IMR-90 (cell line): Measurements from ENCODE around the gene COX19. TPM values are rescaled to one million over a fixed set of nuclear protein-coding genes. Genes with fewer than 3 reads are reported as not detected.

Experiments used
- ATAC-seq: fragments of 200-7000 bp; cut with Tn5 transposase; 2 replicates; pipeline ENCODE4 v1.9.1; 2020; ENCODE audit warnings: low read depth, mild to moderate bottlenecking, moderate library complexity
- BruUV-seq: library from RNA; stranded (reverse); fragments of 400-500 nt; replicated peaks from 2 replicates; lab custom pipeline; 2021; lab: Mats Ljungman, UMichigan
- CTCF ChIA-PET: fragments of 300-600 bp; formaldehyde crosslinking; extraction: SDS; loops from one replicate; lab custom pipeline; 2021; ENCODE audit warnings: antibody characterized with exemption; lab: Yijun Ruan, JAX
- POLR2A ChIA-PET: fragments of 300-600 bp; sonication (Branson Sonifier 250); formaldehyde crosslinking; loops from one replicate; lab custom pipeline; 2022; ENCODE audit warnings: antibody characterized with exemption; ENCODE audit not compliant: unreplicated experiment; lab: Charles Lee
- DNase-seq: peaks from one replicate; pipeline ENCODE4 v3.0.0; 2013
- H2AFZ ChIP-seq: replicated peaks from 2 replicates; pipeline ENCODE3; 2013; ENCODE audit warnings: low read length, mild to moderate bottlenecking; ENCODE audit not compliant: poor library complexity
- H2AK5ac ChIP-seq: 2 replicates; pipeline ENCODE4 v1.6.1; 2013; ENCODE audit warnings: low read depth, low read length, inconsistent platforms
- H2AK9ac ChIP-seq: replicated peaks from 2 replicates; pipeline ENCODE3; 2013; ENCODE audit warnings: mild to moderate bottlenecking, low read depth, low read length, moderate library complexity; ENCODE audit not compliant: poor library complexity
- H2BK120ac ChIP-seq: 2 replicates; pipeline ENCODE4 v1.6.1; 2013; ENCODE audit warnings: low read depth, low read length, inconsistent platforms
- H2BK15ac ChIP-seq: 3 replicates; pipeline ENCODE4 v1.6.1; 2013; ENCODE audit warnings: low read depth, low read length, inconsistent platforms
- H2BK20ac ChIP-seq: 2 replicates; pipeline ENCODE4 v1.6.1; 2013; ENCODE audit warnings: low read depth, mild to moderate bottlenecking, inconsistent platforms, low read length, moderate library complexity
- H2BK5ac ChIP-seq: 2 replicates; pipeline ENCODE4 v1.6.1; 2013; ENCODE audit warnings: mild to moderate bottlenecking, low read depth, low read length, inconsistent platforms; ENCODE audit not compliant: poor library complexity, severe bottlenecking
- H3K14ac ChIP-seq: replicated peaks from 2 replicates; pipeline ENCODE4 v1.6.1; 2013; ENCODE audit warnings: low read depth, low read length, inconsistent platforms
- H3K18ac ChIP-seq: 2 replicates; pipeline ENCODE4 v1.6.1; 2013; ENCODE audit warnings: low read depth, low read length, control low read depth
- H3K23ac ChIP-seq: 2 replicates; pipeline ENCODE4 v1.6.1; 2013; ENCODE audit warnings: low read depth, low read length, inconsistent platforms
- H3K27ac ChIP-seq: 2 replicates; pipeline ENCODE4 v1.5.1; 2013; ENCODE audit warnings: mild to moderate bottlenecking, control low read depth, low read length; ENCODE audit not compliant: insufficient read depth
- H3K27me3 ChIP-seq: 2 replicates; pipeline ENCODE4 v1.6.1; 2013; ENCODE audit warnings: low read length; ENCODE audit not compliant: control insufficient read depth, insufficient read depth
- H3K36me3 ChIP-seq: 2 replicates; pipeline ENCODE4 v1.6.1; 2013; ENCODE audit warnings: low read length, mixed read lengths; ENCODE audit not compliant: control insufficient read depth, insufficient read depth
- H3K4ac ChIP-seq: 2 replicates; pipeline ENCODE4 v1.6.1; 2013; ENCODE audit warnings: low read depth, low read length, inconsistent platforms
- H3K4me1 ChIP-seq: 2 replicates; pipeline ENCODE4 v1.6.1; 2013; ENCODE audit warnings: low read length, mixed read lengths; ENCODE audit not compliant: control insufficient read depth, insufficient read depth
- H3K4me2 ChIP-seq: 2 replicates; pipeline ENCODE4 v1.6.1; 2013; ENCODE audit warnings: low read depth, mild to moderate bottlenecking, control low read depth, low read length, moderate library complexity
- H3K4me3 ChIP-seq: 2 replicates; pipeline ENCODE4 v1.5.1; 2013; ENCODE audit warnings: low read depth, mild to moderate bottlenecking, control low read depth, low read length, moderate library complexity; ENCODE audit not compliant: insufficient read depth
- H3K56ac ChIP-seq: 2 replicates; pipeline ENCODE4 v1.6.1; 2013; ENCODE audit warnings: low read length, inconsistent platforms; ENCODE audit not compliant: insufficient read depth; ENCODE audit errors: extremely low read depth
- H3K79me1 ChIP-seq, 2 experiments: 2 replicates each; pipeline ENCODE4 v1.6.1; 2013; ENCODE audit warnings: low read length in 2 of 2, inconsistent platforms in 1 of 2, low read depth in 1 of 2
- H3K9ac ChIP-seq: 2 replicates; pipeline ENCODE4 v1.6.1; 2013; ENCODE audit warnings: low read depth, low read length, control low read depth
- H3K9me1 ChIP-seq: 2 replicates; pipeline ENCODE4 v1.6.1; 2013; ENCODE audit warnings: low read length, inconsistent platforms; ENCODE audit not compliant: insufficient read depth
- H3K9me3 ChIP-seq: 2 replicates; pipeline ENCODE4 v1.6.1; 2013; ENCODE audit warnings: low read length; ENCODE audit not compliant: control insufficient read depth, insufficient read depth
- H4K20me1 ChIP-seq: 2 replicates; pipeline ENCODE4 v1.6.1; 2013; ENCODE audit warnings: low read length, inconsistent platforms; ENCODE audit not compliant: insufficient read depth
- H4K5ac ChIP-seq: 2 replicates; pipeline ENCODE4 v1.6.1; 2013; ENCODE audit warnings: mild to moderate bottlenecking, low read depth, low read length, control low read depth
- H4K8ac ChIP-seq, 2 experiments: 2 replicates each; pipeline ENCODE4 v1.6.1; 2013; ENCODE audit warnings: low read depth in 2 of 2, low read length in 2 of 2, control low read depth in 1 of 2, inconsistent platforms in 1 of 2
- H4K91ac ChIP-seq: 2 replicates; pipeline ENCODE4 v1.6.1; 2013; ENCODE audit warnings: low read depth, low read length, inconsistent platforms; ENCODE audit not compliant: insufficient read depth
- CEBPB ChIP-seq: IDR thresholded peaks from 2 replicates; pipeline ENCODE4 v1.6.1; 2012; ENCODE audit warnings: low read depth, low read length, improper control_type of control experiment
- CHD1 ChIP-seq: IDR thresholded peaks from 2 replicates; pipeline ENCODE4 v1.6.1; 2012; ENCODE audit warnings: low read depth, low read length, improper control_type of control experiment
- CTCF ChIP-seq: conservative IDR thresholded peaks from 2 replicates; pipeline ENCODE4 v1.5.1; 2012; ENCODE audit warnings: mild to moderate bottlenecking, low read depth, low read length, improper control_type of control experiment
- ELK1 ChIP-seq: fragments of 150-350 bp; IDR thresholded peaks from 2 replicates; pipeline ENCODE4 v1.6.1; 2016; ENCODE audit warnings: low read depth, mild to moderate bottlenecking, low read length, moderate library complexity, borderline replicate concordance
- FOS ChIP-seq: fragments of 150-350 bp; IDR thresholded peaks from 2 replicates; pipeline ENCODE4 v1.6.1; 2016; ENCODE audit warnings: low read depth, low read length
- MAFK ChIP-seq: IDR thresholded peaks from 2 replicates; pipeline ENCODE4 v1.6.1; 2012; ENCODE audit warnings: low read depth, low read length, improper control_type of control experiment
- POLR2A ChIP-seq: IDR thresholded peaks from 2 replicates; pipeline ENCODE4 v1.6.1; 2012; ENCODE audit warnings: mild to moderate bottlenecking, low read depth, low read length
- RAD21 ChIP-seq: IDR thresholded peaks from 2 replicates; pipeline ENCODE4 v1.6.1; 2012; ENCODE audit warnings: low read length, improper control_type of control experiment
- SMC3 ChIP-seq: fragments of 150-350 bp; IDR thresholded peaks from 2 replicates; pipeline ENCODE4 v1.6.1; 2016; ENCODE audit warnings: low read depth, mild to moderate bottlenecking, antibody characterized with exemption, low read length, moderate library complexity
- USF2 ChIP-seq: fragments of 150-350 bp; IDR thresholded peaks from 2 replicates; pipeline ENCODE4 v1.6.1; 2017; ENCODE audit warnings: mild to moderate bottlenecking, antibody characterized with exemption, low read length, low read depth
- WGBS, 2 experiments: methylation state at CpG; one replicate each; pipeline versions ENCODE4 v1.1.5 to v1.1.7; 2013; ENCODE audit warnings: missing lambda C conversion rate in 2 of 2; ENCODE audit not compliant: insufficient read length in 1 of 2; ENCODE audit errors: extremely low coverage in 2 of 2; 5-methylcytosine and 5-hydroxymethylcytosine counted together
- dilution Hi-C: fragments of 300-500 bp; cut with HindIII; formaldehyde crosslinking; loops from one replicate; pipeline ENCODE4 v1.14.3; 2018; ENCODE audit warnings: low sequenced_read_pairs; ENCODE audit not compliant: unreplicated experiment
- in situ Hi-C: fragments of 300-500 bp; cut with MboI; formaldehyde crosslinking; loops from 3 replicates; pipeline ENCODE4 v1.14.3; 2019; ENCODE audit warnings: low sequenced_read_pairs, inconsistent platforms, mixed read lengths
- intact Hi-C: fragments of 100-400 bp; cut with micrococcal nuclease; formaldehyde crosslinking; loops from 2 replicates; pipeline ENCODE4 v1.10.0; 2022
- polyA plus RNA-seq, 3 experiments: library from polyadenylated mRNA; depleted of rRNA; stranded (reverse); fragments of >200 nt; gene quantifications; 2 replicates each; pipeline ENCODE4 v1.2.3, GENCODE V29; 2012; ENCODE audit warnings: low replicate concordance in 1 of 3
- total RNA-seq: library from RNA; depleted of rRNA; stranded (reverse); fragments of >200 nt; gene quantifications from 2 replicates; pipeline ENCODE4 v1.2.3, GENCODE V29; 2012

Gene COX19
- total and polyA plus RNA-seq, 2 of the 4 experiments (the other 2 are of a cell fraction), result 3.9 to 7.3 TPM

- no peak for TF ChIP-seq USF2
Observed at GRCh38 chr7:986766-987751, 11.7 kb upstream of the COX19 start (continued).

- no peaks in the 10 kb centered on the region for H3K9me3 ChIP-seq
- H3K4me3 ChIP-seq, result no peak overlapping the region
- 47% methylated on average over 8 of the region's 41 CpGs; no CpG with 5 or more reads in 1 of the 2 experiments for WGBS, 2 experiments
- no peak overlapping the region for H3K4me2 ChIP-seq
- H2BK20ac ChIP-seq, result no peak overlapping the region
- no peaks in the 10 kb centered on the region for H3K36me3 ChIP-seq
- no peaks in the 10 kb centered on the region for H3K79me1 ChIP-seq
- H2AK5ac ChIP-seq, result 0 out of 2 replicates have a peak overlapping the region, but pooled peaks have one; percentile 14
- H2BK5ac ChIP-seq, result no peak overlapping the region
- no peak overlapping the region for H4K91ac ChIP-seq
- DNase-seq (peak; percentile 49), ATAC-seq (peak; percentile 72)
- H4K5ac ChIP-seq, result no peak overlapping the region
- H3K56ac ChIP-seq, result no peak overlapping the region
- H2AK9ac ChIP-seq, result peak overlapping the region; percentile 24
- H3K23ac ChIP-seq, result no peak overlapping the region
- H2BK15ac ChIP-seq, result no peak overlapping the region
- H4K20me1 ChIP-seq, result no peaks in the 10 kb centered on the region
- intact Hi-C loops, result no loop called here
- H3K27ac ChIP-seq, result no peak overlapping the region
- ChIA-PET POLR2A (no interaction called here), CTCF (no interaction called here)
- H4K8ac ChIP-seq, result no peak overlapping the region
- H3K18ac ChIP-seq, result no peak overlapping the region
- no peaks in the 10 kb centered on the region; the same call in 1 of the 2 replicates for H3K27me3 ChIP-seq
- no TSS peak for BruUV-seq
- H2BK120ac ChIP-seq, result no peak overlapping the region
- dilution Hi-C loops, result no loop called here
- in situ Hi-C loops, result no loop called here
- H3K9me1 ChIP-seq, result no peaks in the 10 kb centered on the region
- H3K9ac ChIP-seq, result no peak overlapping the region
- H3K4me1 ChIP-seq, result no peaks in the 10 kb centered on the region; the same call in 1 of the 2 replicates
- no peak overlapping the region for H3K14ac ChIP-seq
- no peak overlapping the region for H3K4ac ChIP-seq
- peak overlapping the region; percentile 86 for H2AFZ ChIP-seq
- TF ChIP-seq FOS (no peak), CEBPB (no peak), CHD1 (no peak), ELK1 (no peak), RAD21 (no peak), SMC3 (no peak), POLR2A (no peak), MAFK (no peak), CTCF (no peak)
Observed at GRCh38 chr7:985915-986741, 10.8 kb upstream of the COX19 start.
